Esophagus muscularis mucosa (tissue), 4 donors: Measurements from ENCODE around the gene DLGAP4. TPM values are rescaled to one million over a fixed set of nuclear protein-coding genes. Genes with fewer than 3 reads are reported as not detected.

ENCODE experiments used
- DNase-seq: peaks from one replicate; pipeline ENCODE4 v3.0.0-alpha.2; 2017; ENCODE audit errors: extremely low spot score
- H3K27ac ChIP-seq, 4 donors: fragments of 200-600 bp; sonication (generic); replicated peaks in 1 of 4; 1 replicate in 3 of 4; 2 replicates in 1 of 4; pipeline ENCODE4 v1.5.1; 2016 to 2019; ENCODE audit warnings: mild to moderate bottlenecking in 1 of 4
- H3K27me3 ChIP-seq, 4 donors: fragments of 200-600 bp; sonication (generic); one replicate each; pipeline versions ENCODE4 v1.5.1 to v1.6.0; 2016 to 2019
- H3K36me3 ChIP-seq, 4 donors: fragments of 200-600 bp; sonication (generic); one replicate each; pipeline ENCODE4 v1.5.1; 2016 to 2019
- H3K4me1 ChIP-seq, 4 donors: fragments of 200-600 bp; sonication (generic); one replicate each; pipeline ENCODE4 v1.5.1; 2016 to 2019
- H3K4me3 ChIP-seq, 4 donors: fragments of 200-600 bp; sonication (generic); 1 replicate in 2 of 4; 2 replicates in 2 of 4; pipeline ENCODE4 v1.5.1; 2016 to 2019; ENCODE audit warnings: mild to moderate bottlenecking in 4 of 4, moderate library complexity in 1 of 4
- H3K9me3 ChIP-seq, 4 donors: fragments of 200-600 bp; sonication (generic); 1 replicate in 3 of 4; 2 replicates in 1 of 4; pipeline ENCODE4 v1.5.1; 2016 to 2019
- CTCF ChIP-seq, 3 experiments: fragments of 200-600 bp in 2 of 3; fragments of 450-650 bp in 1 of 3; sonication (generic) in 2 of 3; IDR thresholded peaks; one replicate each; pipeline ENCODE4 v1.5.1; 2017 to 2019; ENCODE audit warnings: antibody characterized with exemption in 3 of 3, mild to moderate bottlenecking in 2 of 3, moderate library complexity in 1 of 3
- EP300 ChIP-seq: sonication (generic); formaldehyde crosslinking; IDR thresholded peaks from one replicate; pipeline ENCODE4 v1.6.1; 2017; ENCODE audit warnings: antibody characterized with exemption
- POLR2A ChIP-seq: fragments of 450-650 bp; IDR thresholded peaks from one replicate; pipeline ENCODE4 v1.6.1; 2017; ENCODE audit warnings: antibody characterized with exemption, moderate library complexity, mild to moderate bottlenecking, low read depth
- POLR2AphosphoS5 ChIP-seq, 2 donors: sonication (generic); formaldehyde crosslinking; IDR thresholded peaks; one replicate each; pipeline ENCODE4 v1.6.1; 2017; ENCODE audit warnings: antibody characterized with exemption in 2 of 2
- WGBS: methylation state at CpG from one replicate; pipeline ENCODE4 v1.1.5; 2018; 5-methylcytosine and 5-hydroxymethylcytosine counted together
- intact Hi-C: fragments of 100-400 bp; cut with DNase I; formaldehyde crosslinking; loops from one replicate; pipeline ENCODE4 v1.15.1; 2023
- total RNA-seq, 4 donors: library from RNA; depleted of rRNA; stranded (reverse); fragments of >200 nt; gene quantifications; one replicate each; pipeline versions ENCODE4 v1.1.0 to v1.2.1, GENCODE V29; 2016

Gene DLGAP4
- total RNA-seq, 4 donors from 2014 or later, result 43.6 to 90.0 (median 48.8) TPM

- Histone ChIP-seq H3K4me1 (peaks cover 7 to 12% (median 11%) of the 10 kb centered on the region in 4 donors), H3K27me3 (peaks cover 0 to 77% (median 20%) of the 10 kb centered on the region in 4 donors), H3K4me3 (no peak overlapping the region), H3K9me3 (no peaks in the 10 kb centered on the region), H3K27ac (no peak overlapping the region), H3K36me3 (no peaks in the 10 kb centered on the region)
- no peak for TF ChIP-seq CTCF (IDR thresholded peaks at IDR 0.05)
- TF ChIP-seq POLR2A, result no peak
- TF ChIP-seq POLR2AphosphoS5 (IDR thresholded peaks at IDR 0.05), result no peak
- TF ChIP-seq EP300, result no peak
- DNase-seq, result no peak
- 54% methylated on average over 17 of the region's 17 CpGs for WGBS
- intact Hi-C loops, result no loop called here
Observed at GRCh38 chr20:36311141-36311853, 5.2 kb downstream of the DLGAP4 start.

GRCh38 chr20:36311854-36312723 is 6.0 kb downstream of the DLGAP4 start:
- no peaks in the 10 kb centered on the region for H3K36me3 ChIP-seq
- WGBS, result 76% methylated on average over 20 of the region's 22 CpGs
- H3K4me1 ChIP-seq, result peaks cover 0 to 4% (median 3%) of the 10 kb centered on the region in 4 donors
- intact Hi-C loops, result no loop called here
- TF ChIP-seq POLR2AphosphoS5 (IDR thresholded peaks at IDR 0.05), result no peak
- no peak for TF ChIP-seq POLR2A
- TF ChIP-seq EP300, result no peak
- TF ChIP-seq CTCF (IDR thresholded peaks at IDR 0.05), result no peak
- no peak overlapping the region for H3K27ac ChIP-seq
- H3K4me3 ChIP-seq, result no peak overlapping the region
- H3K27me3 ChIP-seq, result peaks cover 0 to 69% (median 13%) of the 10 kb centered on the region in 4 donors
- H3K9me3 ChIP-seq, result no peaks in the 10 kb centered on the region
- DNase-seq, result no peak

- no peak for TF ChIP-seq POLR2AphosphoS5 (IDR thresholded peaks at IDR 0.05)
- TF ChIP-seq POLR2A, result no peak
- TF ChIP-seq CTCF (IDR thresholded peaks at IDR 0.05), result no peak
- TF ChIP-seq EP300, result no peak
- H3K27ac ChIP-seq, result no peak overlapping the region
- WGBS, result 39% methylated on average over 14 of the region's 14 CpGs
- H3K36me3 ChIP-seq, result no peaks in the 10 kb centered on the region
- DNase-seq, result no peak
- no peaks in the 10 kb centered on the region for H3K4me1 ChIP-seq
- no peak overlapping the region for H3K4me3 ChIP-seq
- intact Hi-C loops, result no loop called here
- peaks cover 0 to 61% (median 5%) of the 10 kb centered on the region in 4 donors for H3K27me3 ChIP-seq
- no peaks in the 10 kb centered on the region for H3K9me3 ChIP-seq
Observed at GRCh38 chr20:36312724-36313441, 6.7 kb downstream of the DLGAP4 start.

- no peak for DNase-seq
- no peaks in the 10 kb centered on the region for H3K36me3 ChIP-seq
- H3K4me1 ChIP-seq, result no peaks in the 10 kb centered on the region
- no peak overlapping the region for H3K27ac ChIP-seq
- H3K9me3 ChIP-seq, result no peaks in the 10 kb centered on the region
- intact Hi-C loops, result no loop called here
- H3K4me3 ChIP-seq, result no peak overlapping the region
- TF ChIP-seq EP300 (no peak), POLR2A (no peak), POLR2AphosphoS5 (IDR thresholded peaks at IDR 0.05) (no peak), CTCF (IDR thresholded peaks at IDR 0.05) (no peak)
- H3K27me3 ChIP-seq, result peaks cover 0 to 55% (median 2%) of the 10 kb centered on the region in 4 donors
- no CpG with 5 or more reads among the region's 3 CpGs for WGBS
Observed at GRCh38 chr20:36313476-36313875, 7.3 kb downstream of the DLGAP4 start.
